A549 treated with DMSO at 1 μM for 4 hours (cell line): ENCODE data around the gene RPS23. TPM values are rescaled to one million over a fixed set of nuclear protein-coding genes. Genes with fewer than 3 reads are reported as not detected.

Experiments used
- total RNA-seq: library from RNA; stranded (reverse); fragments of 200-300 nt; extraction: Qiagen RNA extraction; gene quantifications from 5 replicates; pipeline ENCODE4 v1.2.3, GENCODE V29; 2022; ENCODE audit warnings: low read depth

RPS23 gene
- total RNA-seq = 3,085 to 5,132 TPM (median 3,564 TPM) in 5 replicates

GRCh38 chr5:82277987-82278710 lies at the start of gene RPS23:
TSS of gene RPS23 (minus strand) at chr5:82278354. CDS start at chr5:82278323, 31 bp downstream.

